HG03064 (cell line): ENCODE measurements around the gene CYTH4.
"Not testable (repeated sequence)": the region's sequence is repeated elsewhere in the genome, so short reads cannot be mapped to it uniquely, and the experiment has no call there.

Experiments
- ATAC-seq: cut with Tn5 transposase; IDR thresholded peaks from one replicate; pipeline ENCODE4 v1.9.1; 2021; ENCODE audit warnings: low read depth; ENCODE audit not compliant: unreplicated experiment

Gene CYTH4

DNA sequence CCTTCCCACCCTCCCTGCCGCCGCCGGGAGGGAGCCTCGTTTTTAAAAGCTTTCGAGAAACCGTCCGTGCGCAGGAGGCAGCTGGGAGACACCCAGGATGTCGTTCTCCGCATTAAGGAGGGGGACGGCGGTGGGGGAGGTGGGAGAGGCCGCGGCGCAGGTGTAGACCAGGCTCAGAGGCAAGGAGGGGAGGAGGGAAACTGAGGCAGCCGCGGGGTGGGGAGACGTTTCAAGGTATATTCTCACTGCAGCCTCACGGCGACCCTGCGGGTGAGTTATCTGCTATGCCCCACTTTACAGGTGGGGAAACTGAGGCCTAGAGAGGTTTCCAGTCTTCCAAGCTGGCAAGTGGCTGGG, 42.7 kb downstream of the CYTH4 start:
- no peak for ATAC-seq

DNA sequence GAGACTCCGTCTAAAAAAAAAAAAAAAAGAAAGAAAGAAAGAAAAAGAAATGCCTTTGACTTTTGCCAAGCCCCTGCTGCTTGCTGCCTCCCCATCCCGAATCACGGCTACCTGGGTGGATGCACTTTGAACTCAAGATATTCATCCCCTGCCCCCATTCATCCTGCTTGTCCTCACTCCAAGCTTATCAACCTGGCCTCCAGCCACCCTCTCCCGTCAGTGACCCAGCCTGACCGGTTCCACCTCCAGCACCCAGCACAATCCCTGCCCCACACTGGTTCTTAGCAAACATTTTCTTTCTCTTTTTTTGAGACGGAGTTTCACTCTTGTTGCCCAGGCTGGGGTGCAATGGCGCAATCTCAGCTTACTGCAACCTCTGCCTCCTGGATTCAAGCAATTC, 44.4 kb downstream of the CYTH4 start:
- ATAC-seq = no peak

DNA sequence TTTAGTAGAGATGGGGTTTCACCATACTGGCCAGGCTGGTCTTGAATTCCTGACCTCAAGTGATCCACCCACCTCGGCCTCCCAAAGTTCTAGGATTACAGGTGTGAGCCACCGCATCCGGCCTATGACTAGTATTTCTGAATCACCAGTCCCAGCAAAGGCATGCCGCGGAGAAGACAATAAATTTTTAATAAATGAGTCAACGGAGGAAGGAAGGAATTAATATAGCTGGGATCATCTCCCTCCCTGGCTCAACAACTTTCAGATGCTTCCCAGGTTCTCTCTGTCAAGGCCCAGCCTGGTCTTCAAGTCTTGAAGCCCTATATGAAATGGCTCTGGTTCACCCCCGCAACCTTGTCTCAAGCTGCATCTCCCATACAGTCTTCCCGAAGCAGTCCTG, 45.7 kb downstream of the CYTH4 start:
- no peak for ATAC-seq

DNA sequence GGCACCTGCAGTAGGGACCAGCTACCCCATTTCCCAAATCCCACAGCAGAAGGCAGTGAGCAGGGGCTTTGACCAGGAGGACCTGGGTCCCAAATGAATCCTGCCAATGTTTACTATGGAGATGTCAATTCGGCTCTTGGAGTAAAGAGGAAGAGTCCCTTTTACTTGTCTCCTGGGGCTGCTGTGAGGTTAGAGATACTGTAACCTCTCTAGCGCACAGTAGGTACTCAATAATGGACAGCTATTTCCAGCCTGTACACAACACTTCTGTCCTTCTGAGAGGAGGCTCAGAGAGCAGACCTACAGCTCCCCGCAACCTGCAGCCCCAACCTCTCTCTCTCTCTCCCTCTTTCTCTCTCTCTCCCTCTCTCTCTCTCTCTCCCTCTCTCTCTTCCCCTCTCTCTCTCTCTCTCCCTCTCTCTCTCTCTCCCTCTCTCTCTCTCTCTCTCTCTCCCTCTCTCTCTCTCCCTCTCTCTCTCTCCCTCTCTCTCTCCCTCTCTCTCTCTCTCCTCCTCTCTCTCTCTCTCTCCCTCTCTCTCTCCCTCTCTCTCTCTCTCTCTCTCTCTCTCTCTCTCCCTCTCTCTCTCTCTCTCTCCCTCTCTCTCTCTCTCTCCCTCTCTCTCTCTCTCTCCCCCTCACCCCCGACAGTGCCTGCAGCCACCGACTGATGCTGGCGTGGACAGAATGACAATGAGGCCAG, 46.4 kb downstream of the CYTH4 start:
- ATAC-seq = not testable (repeated sequence)

DNA sequence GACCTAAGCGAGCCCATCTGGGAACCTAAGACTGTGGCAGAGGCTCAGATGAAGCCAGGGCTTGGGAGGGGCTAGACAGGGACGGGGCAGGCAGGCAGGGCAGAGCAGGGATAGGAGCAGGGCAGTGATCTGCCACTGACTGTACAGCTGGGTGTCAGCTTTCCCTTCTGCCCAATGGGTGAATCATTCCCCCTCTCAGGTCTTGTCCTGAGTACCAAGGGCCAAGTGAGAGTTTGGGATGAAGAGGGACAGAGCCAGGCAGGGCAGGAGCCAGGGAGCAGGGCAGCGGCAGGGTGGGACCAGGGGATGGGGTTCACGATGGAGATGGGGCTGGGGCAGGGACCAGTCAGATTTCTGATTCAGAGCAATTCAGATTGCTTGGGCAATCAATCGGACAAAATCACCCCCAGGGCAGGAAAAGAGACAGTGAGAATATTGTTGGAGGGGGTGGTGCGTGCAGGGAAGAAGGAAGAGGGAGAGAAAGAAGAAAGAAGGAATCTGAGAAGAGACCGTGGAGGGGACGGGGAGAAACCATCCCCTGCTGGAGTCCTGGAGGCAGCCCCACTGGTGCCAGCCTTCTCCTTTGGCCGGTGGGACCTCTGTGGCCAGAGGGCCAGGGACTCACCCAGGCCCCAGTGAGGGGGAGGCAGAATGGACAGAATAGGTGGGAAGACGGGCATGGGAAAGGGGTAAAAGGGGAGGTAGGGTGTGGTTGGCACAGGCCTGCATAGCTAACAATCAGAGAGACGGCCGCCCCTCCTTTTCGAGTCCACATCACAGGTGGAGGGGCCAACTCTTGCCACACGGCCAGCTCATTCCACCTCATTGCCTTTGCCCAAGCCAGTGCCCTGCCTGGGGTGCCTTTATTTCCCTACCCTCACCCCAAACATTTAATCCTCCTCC, 47.2 kb downstream of the CYTH4 start:
- ATAC-seq = no peak

DNA sequence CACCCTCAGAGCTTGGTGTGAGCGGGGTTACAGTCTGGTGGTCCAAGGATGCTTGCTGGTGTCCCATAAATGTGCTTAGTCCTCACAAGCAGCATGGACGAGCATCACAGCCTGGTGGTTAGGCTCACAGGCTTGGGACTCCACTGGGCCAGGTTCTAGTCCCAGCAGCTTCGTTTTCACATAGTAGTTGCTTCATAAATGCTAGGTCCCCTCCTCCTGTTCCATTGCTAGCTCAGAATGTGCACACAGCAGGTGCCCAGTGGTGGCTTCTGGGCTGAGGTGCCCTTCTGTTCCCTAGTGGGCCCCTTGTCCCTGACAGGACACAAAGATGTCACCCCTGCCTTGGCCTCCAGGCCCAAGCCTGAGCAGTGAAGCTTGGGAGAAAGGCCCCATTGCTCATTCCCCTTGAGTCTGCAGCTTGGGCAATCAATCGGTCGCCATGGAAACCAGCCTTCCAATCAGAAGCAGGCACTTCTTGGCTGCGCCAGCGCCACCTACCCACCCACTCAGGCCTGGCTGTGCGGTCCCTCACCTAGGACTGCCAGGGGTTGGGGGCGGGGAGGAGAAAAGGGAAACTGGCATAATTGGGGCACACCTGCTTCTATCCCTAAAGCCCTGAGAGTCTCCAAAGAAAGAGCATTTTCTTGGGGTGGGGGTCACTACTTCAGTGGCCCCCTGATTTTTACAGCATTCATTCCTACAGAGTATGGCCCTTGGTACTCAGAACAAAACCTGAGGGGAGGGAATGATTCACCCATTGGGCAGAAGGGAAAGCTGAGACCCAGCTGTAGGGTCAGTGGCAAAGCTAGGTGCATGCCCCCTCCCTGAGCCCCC, 48.1 kb downstream of the CYTH4 start:
- ATAC-seq = no peak

DNA sequence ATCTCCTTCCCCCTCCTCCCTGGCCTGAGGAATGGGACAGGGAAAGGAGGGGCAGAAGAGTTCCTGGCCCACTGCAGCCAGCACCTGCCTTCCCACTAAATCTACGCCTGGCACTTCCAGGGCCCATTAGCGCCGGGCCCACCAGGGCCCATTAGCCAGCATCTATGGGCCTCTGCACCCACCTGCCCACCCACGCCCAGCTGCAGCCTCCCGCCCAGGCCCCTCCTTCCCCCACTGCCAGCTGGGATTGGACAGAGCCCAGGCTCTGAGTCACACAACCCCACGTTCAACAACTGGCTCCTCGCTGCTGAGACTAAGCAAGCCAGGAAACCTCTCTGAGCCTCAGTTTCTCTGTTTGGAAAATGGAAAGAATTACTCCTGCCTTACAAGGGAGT, 48.7 kb downstream of the CYTH4 start:
- ATAC-seq = no peak

DNA sequence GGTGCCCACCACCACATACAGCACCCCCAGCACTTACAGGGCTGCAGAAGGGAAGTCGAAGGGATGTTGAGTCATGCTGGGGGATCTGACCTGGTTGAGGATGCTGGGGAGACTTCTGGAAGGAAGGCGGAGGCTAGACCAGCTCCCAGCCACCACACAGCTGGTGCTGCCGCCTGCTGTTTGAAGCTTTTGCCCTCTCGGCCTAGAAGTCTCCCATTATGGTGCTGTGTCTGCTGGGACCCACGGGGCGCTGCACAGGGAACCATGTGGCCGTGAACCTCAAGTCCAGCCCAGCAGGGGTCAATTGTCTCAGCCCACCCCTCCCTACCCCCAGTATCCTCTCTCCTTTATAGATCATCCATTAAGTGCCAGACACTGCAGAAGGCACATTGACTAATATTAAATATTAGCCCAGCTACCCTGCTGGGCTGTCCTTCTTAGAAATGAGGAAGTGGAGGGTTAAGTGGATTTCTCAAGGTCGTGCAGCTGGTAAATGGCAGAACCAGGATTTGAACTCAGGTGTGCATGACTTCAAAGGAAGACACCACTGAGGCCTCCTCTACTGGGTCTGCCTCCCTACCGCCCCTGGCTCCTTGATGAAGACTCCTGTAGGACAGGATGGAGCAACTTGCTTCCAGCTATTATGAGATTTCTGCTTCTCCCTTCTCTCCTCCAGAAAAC, 49.7 kb downstream of the CYTH4 start:
- ATAC-seq = no peak

DNA sequence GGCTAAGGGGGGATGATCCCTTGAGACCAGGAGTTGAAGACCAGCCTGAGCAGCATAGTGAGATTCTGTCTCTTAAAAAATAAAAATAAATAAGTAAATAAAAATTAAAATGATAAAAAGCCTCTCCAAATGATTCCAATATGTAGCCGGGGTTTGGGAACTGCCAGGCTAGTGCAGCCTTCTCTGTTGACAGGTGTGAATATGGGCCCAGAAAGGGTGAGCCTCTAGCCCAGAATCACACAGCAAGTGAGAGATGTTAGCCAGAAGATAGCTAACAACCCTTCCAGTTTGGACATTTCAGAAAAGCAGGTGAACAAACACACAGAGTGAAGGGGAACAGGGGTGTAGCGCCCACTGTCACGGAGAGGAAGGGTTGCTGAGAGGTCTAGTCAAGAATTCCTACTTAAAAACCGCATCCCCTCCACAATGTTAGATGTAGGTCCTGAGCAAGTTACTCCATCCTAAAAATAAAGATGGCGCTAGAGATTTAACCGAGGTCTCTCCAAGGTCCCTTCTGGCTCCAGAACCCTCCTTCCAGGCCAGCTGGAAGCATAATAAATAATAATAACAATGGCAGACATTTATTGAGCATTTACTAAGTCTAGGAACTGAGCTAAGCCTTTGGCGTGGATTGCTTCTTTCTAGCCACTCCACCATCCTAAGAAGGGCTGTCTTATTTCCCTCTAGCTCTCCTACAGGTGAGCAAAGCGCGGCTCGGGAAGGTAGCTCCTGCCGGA, 51.6 kb downstream of the CYTH4 start:
- no peak for ATAC-seq

DNA sequence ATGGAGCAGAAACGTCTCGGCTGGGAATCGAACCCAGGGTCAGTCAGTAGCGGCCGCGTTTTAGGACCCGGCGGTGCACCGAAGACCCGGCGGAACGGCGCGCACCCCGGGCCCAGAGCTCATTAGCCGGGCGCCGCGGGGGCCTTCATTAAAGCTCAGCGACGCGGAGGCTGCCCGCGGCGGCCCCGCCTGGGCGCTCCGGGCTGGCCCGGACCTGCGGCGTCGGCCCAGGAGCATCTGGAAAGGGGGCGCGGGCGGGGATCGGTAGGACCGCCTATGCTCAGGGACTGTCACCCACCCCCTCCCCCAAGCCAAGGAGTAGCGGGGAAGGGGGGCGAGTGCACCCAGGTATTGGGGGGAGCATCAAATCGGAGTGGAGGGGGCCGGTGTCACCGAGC, 52.2 kb downstream of the CYTH4 start:
- ATAC-seq = no peak

DNA sequence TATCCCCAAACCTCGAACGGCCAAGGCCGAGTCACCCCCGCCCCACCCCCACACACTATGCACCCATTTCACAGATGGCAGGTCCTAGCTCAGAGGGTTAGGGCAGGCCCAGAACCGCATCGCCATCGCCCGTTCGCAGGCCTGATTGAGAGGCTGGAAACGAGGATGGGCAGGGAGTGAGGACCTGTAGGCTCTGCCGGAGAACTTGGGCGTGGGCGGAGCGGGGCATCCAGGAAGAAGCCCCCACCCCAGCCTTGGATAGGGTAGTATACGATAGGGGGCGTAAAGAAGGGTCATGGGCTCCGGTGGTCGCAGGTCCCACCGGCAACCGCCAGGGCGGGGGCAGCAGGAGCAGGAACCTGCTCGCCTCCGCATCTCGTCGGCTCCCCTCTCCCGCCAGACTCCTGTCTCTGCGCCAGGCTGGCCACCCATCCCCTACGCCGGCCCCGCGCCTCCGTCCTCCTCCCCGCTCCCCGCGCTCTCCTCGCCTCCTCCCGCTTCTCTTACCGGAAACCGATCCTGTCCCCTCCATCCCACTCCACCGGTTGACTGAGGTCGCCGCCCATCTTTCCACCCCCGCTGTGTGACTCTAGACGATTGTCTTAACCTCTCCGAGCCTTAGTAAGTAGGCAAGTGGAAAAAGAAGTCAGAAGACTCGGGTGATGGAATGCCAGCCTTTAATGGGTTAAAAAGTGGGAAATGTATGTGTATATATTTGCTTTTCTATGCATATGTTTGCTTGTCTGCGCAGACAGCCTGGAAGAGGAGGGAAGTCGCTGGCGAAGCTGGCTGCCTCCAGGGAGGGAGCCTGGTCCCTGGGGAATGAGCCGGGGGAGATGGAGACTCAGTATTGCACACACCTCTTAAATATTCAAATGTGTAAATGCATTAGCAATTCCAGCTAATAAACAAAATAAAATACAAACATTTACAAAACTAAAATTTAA, 52.8 kb downstream of the CYTH4 start:
- ATAC-seq = no peak

DNA sequence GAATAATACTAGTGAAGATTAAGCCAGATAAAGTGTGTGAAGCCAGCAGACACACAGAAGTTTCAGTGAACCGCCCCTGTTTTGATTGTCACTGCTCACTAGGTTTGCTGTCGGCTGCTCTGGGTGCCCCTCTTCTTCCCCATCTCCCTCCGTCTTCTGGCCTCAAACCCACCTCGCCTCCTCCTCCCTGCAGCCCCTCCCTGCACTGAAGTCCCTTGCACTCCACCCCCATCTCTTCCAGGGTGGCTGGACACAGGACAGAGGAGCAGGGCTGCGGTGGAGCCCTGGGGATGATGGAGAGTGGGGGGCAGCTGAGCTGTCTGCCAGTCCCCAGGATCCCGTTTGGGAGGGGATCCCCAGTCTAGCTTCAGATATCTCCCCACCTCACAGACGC, 53.5 kb downstream of the CYTH4 start:
- ATAC-seq = no peak

DNA sequence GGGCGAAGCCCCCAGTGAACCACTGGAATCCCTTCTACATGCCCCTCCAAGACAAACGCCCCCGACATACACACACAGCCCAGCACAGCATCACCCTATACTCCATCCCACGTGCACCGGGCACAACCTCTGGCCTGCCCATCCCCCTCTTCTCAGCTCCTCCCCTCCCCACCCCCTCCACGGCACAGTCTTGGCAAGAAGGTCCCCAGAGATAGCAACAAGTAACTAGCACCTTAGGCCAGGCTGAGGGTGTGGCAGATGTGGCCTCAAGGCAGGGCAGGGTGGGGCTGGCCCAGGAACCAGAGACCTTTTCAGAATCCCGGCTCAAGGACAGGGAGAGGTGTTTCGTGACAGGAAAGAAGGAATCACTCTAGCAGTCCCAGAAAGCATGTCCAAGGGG, 54.3 kb downstream of the CYTH4 start:
- no peak for ATAC-seq

DNA sequence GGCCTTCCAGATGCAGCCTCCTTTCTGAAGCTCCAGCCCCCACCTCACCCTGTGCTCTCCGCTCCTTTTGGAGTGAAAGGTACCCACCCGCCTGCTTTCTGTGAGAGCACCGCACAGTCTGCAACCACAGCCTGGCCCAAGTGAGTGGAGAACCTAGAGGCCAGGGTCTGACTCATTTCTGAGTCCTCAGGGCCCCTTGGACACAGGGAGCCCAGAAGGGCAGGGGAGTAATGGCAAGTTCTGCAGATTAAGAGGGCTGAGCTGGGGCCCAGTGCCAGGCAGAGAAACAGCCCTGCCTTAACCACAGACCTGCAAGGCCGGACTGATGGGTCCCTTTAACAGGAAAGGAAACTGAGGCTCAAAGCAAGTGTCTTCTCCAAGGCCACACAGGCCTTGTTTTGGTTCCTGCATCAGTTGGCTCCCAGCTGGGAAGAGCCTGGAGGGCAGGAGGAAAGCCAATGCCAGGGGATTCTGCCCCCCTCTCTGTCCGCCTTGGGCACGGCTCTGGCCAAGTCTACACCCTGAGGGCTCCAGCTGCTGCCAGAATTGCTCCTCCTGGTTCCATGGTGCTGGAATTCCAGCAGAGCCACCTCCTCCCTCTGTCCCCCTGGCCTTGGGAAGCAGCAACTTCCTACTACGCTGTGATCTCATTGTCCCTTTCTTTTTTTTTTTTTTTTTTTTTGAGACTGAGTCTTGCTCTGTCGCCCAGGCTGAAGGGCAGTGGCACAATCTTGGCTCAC, 55.1 kb downstream of the CYTH4 start:
- ATAC-seq = no peak

DNA sequence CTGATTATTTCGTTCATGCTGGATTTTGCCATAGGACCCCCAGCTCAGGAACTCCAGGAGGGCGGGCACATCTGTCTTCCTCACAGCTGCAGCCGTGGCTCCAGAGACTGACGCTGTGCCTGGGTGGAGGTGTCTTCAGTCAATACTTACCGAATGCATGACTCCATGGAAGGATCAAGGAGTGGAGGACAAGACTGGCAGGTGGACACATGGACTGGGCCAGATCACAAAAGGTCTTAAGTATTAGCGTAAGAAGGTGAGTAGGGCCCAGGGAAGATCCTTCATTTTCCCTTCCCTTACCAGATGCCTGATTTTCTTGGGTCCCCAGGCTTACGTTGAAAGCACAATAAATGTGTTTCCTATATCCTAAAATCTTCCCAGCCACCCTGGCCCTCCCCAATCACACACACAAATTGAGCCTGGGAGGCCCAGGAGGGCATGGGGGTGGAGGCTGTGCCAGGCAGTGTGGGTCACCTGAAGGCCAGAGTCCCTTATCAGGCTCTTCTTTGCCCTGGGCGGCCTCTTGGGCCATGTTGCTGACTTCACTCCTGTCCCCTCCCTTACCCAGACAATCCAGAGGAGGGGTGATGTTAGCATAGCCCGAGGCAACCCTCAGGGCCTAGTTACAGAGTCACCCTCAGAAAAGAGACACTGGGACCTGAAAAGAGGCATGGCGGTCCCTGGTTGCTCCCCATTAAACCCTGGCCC, 56.4 kb downstream of the CYTH4 start:
- ATAC-seq = no peak

DNA sequence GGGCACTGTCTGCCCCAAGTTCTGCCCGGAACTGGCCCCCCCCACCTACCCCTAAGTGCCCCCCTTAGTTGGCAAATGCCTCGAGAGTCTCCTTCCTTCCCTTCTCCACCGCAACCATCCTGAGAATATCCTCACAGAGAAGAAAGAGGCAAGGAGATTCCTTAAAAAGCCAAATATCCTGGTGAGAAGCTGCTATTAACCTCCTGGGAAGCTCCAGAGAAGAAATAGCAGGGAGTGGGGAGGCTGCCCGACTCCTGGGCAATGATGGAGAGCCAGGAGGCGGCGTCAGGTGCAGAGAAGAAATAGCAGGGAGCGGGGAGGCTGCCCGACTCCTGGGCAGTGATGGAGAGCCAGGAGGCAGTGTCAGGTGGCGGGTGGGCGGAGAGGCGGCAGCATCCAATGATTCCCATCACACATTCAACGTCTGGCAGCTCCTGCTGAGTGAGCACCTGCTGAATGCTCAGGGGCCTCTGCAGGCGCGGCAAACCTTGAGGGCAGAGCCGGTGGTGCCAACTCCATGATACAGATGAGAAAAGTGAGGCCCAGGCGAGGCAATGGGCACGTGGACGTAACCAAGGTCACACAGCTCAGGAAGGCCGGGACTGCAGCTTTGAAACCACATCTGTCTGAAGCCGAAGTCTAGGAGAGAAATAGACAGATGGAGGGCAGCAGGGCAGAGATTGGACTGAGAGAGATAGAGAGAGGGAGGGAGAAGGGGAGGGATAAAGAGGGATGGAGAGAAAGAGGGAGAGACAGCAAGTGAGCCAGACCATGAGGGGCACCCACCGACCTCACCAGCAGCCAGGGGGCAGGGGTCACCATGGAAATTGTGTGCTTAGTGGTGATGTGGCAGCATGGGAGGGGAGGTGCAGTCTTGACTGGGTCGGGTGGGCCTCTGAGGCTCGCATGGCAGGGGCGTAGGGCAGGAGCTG, 58.3 kb downstream of the CYTH4 start:
- ATAC-seq = no peak

DNA sequence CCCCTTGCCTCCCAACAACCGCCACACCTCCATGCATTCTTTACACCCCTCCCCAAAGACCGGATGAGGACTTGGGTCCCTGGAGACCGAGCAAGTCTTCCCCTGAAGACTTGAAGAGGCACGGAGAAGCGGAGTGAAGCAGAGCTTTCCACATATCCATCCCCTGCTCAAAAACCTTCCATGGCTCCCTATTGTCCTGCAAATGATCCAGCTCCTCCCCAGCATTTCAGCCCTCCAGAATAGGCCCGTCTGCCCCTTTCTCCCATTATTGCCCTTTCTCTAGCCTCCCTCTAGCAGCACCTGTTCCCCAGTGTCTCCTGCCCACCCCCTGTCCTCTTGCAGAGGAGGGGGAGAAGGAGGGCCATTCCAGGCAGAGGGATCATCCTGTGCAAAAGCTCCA, 59.8 kb downstream of the CYTH4 start:
- no peak for ATAC-seq
